CD14-positive monocyte (primary cell): ENCODE results near the gene TFPI. TPM values are rescaled to one million over a fixed set of nuclear protein-coding genes. Genes with fewer than 3 reads are reported as not detected.
A peak's percentile ranks its signal among the peaks of the same experiment; 100 is the strongest.

Experiments
- DNase-seq, 3 donors: peaks; one replicate each; pipeline ENCODE4 v3.0.0-alpha.2; 2011 to 2022
- H2AFZ ChIP-seq: 2 replicates; pipeline ENCODE4 v1.6.0; 2012; ENCODE audit warnings: mild to moderate bottlenecking, low read depth, low read length, inconsistent platforms; ENCODE audit not compliant: insufficient read depth, poor library complexity, severe bottlenecking
- H3K27ac ChIP-seq, 2 donors: 1 replicate in 1 of 2; 2 replicates in 1 of 2; pipeline ENCODE4 v1.5.1; 2012 to 2013; ENCODE audit warnings: low read length in 2 of 2, control low read depth in 1 of 2, inconsistent platforms in 1 of 2, low read depth in 1 of 2, mild to moderate bottlenecking in 1 of 2
- H3K27me3 ChIP-seq, 2 donors: one replicate each; pipeline versions ENCODE4 v1.6.0 to v1.6.1; 2011 to 2013; ENCODE audit warnings: low read length in 2 of 2; ENCODE audit not compliant: control insufficient read depth in 2 of 2, insufficient read depth in 2 of 2
- H3K36me3 ChIP-seq, 2 donors: replicated peaks in 1 of 2; 1 replicate in 1 of 2; 2 replicates in 1 of 2; pipeline versions ENCODE4 v1.5.1 to v1.6.1; 2012 to 2013; ENCODE audit warnings: low read length in 2 of 2, control low read depth in 1 of 2, inconsistent platforms in 1 of 2, mild to moderate bottlenecking in 1 of 2; ENCODE audit not compliant: insufficient read depth in 2 of 2, control insufficient read depth in 1 of 2
- H3K4me1 ChIP-seq, 2 donors: 1 replicate in 1 of 2; 2 replicates in 1 of 2; pipeline versions ENCODE4 v1.5.1 to v1.6.1; 2012 to 2013; ENCODE audit warnings: low read length in 2 of 2, control low read depth in 1 of 2, inconsistent platforms in 1 of 2, mild to moderate bottlenecking in 1 of 2, moderate library complexity in 1 of 2; ENCODE audit not compliant: insufficient read depth in 2 of 2, control insufficient read depth in 1 of 2
- H3K4me2 ChIP-seq: replicated peaks from 2 replicates; pipeline ENCODE3; 2012; ENCODE audit warnings: low read length, moderate library complexity, mild to moderate bottlenecking; ENCODE audit not compliant: poor library complexity, severe bottlenecking; ENCODE audit errors: extremely low read depth
- H3K4me3 ChIP-seq, 3 experiments: fragments of 200-600 bp in 1 of 3; sonication (generic) in 1 of 3; replicated peaks in 1 of 3; 1 replicate in 2 of 3; 2 replicates in 1 of 3; pipeline ENCODE4 v1.5.1; 2011 to 2013; ENCODE audit warnings: low read length in 3 of 3, mild to moderate bottlenecking in 3 of 3, control low read depth in 2 of 3, low read depth in 2 of 3, inconsistent platforms in 1 of 3, moderate library complexity in 1 of 3
- H3K79me2 ChIP-seq: 2 replicates; pipeline ENCODE4 v1.6.0; 2012; ENCODE audit warnings: mild to moderate bottlenecking, control low read depth, inconsistent platforms, low read length, moderate library complexity; ENCODE audit not compliant: insufficient read depth
- H3K9ac ChIP-seq: 2 replicates; pipeline ENCODE4 v1.6.0; 2017; ENCODE audit warnings: low read length, mild to moderate bottlenecking; ENCODE audit not compliant: insufficient read depth, poor library complexity, severe bottlenecking
- H3K9me3 ChIP-seq, 2 donors: replicated peaks in 1 of 2; 1 replicate in 1 of 2; 2 replicates in 1 of 2; pipeline versions ENCODE4 v1.5.1 to v1.6.1; 2012 to 2013; ENCODE audit warnings: low read length in 2 of 2, control low read depth in 1 of 2; ENCODE audit not compliant: control insufficient read depth in 1 of 2, insufficient read depth in 1 of 2
- H4K20me1 ChIP-seq: 2 replicates; pipeline ENCODE4 v1.6.0; 2012; ENCODE audit warnings: mild to moderate bottlenecking, low read length, control low read depth, moderate library complexity; ENCODE audit not compliant: insufficient read depth
- H3K27ac Mint-ChIP-seq, 7 donors: one replicate each; pipeline ENCODE4 v1.8.0; 2020; ENCODE audit warnings: mild to moderate bottlenecking in 7 of 7, mixed read lengths in 7 of 7, moderate library complexity in 6 of 7, inconsistent platforms in 2 of 7
- H3K27me3 Mint-ChIP-seq, 3 donors: one replicate each; pipeline ENCODE4 v1.8.0; 2021 to 2022; ENCODE audit warnings: low read depth in 3 of 3, mild to moderate bottlenecking in 3 of 3, mixed read lengths in 3 of 3, moderate library complexity in 3 of 3, inconsistent platforms in 1 of 3
- H3K36me3 Mint-ChIP-seq, 2 donors: one replicate each; pipeline ENCODE4 v1.8.0; 2020; ENCODE audit warnings: mixed read lengths in 2 of 2, inconsistent platforms in 1 of 2, mild to moderate bottlenecking in 1 of 2
- H3K4me1 Mint-ChIP-seq: one replicate; pipeline ENCODE4 v1.8.0; 2020; ENCODE audit warnings: mild to moderate bottlenecking, mixed read lengths
- H3K4me3 Mint-ChIP-seq, 2 donors: one replicate each; pipeline ENCODE4 v1.8.0; 2020; ENCODE audit warnings: mild to moderate bottlenecking in 2 of 2, mixed read lengths in 2 of 2, moderate library complexity in 1 of 2
- H3K9me3 Mint-ChIP-seq, 7 donors: one replicate each; pipeline ENCODE4 v1.8.0; 2020 to 2022; ENCODE audit warnings: mixed read lengths in 7 of 7, mild to moderate bottlenecking in 6 of 7, moderate library complexity in 6 of 7, inconsistent platforms in 2 of 7
- WGBS: methylation state at CpG from one replicate; pipeline ENCODE4 v1.1.5; 2013; ENCODE audit warnings: missing lambda C conversion rate; ENCODE audit not compliant: insufficient coverage; 5-methylcytosine and 5-hydroxymethylcytosine counted together
- intact Hi-C, 2 donors: fragments of 100-400 bp; cut with micrococcal nuclease; formaldehyde crosslinking; loops; one replicate each; pipeline versions ENCODE4 v1.15.0 to v1.15.1; 2023
- polyA plus RNA-seq, 3 donors: library from polyadenylated mRNA; depleted of rRNA in 1 of 3; unstranded in 2 of 3; stranded (reverse) in 1 of 3; fragments of 300-500 nt in 2 of 3; fragments of >200 nt in 1 of 3; fragmentation: Illumina TruSeq in 2 of 3; gene quantifications; 1 replicate in 2 of 3; 2 replicates in 1 of 3; pipeline ENCODE4 v1.2.3, GENCODE V29; 2012 to 2021
- TF ChIP-seq, protein P1 (sequence below): fragments of 200-600 bp; IDR thresholded peaks from one replicate; pipeline ENCODE4 v1.8.0; 2022; ENCODE audit warnings: antibody characterized with exemption, mild to moderate bottlenecking

The TFPI gene
- polyA plus RNA-seq, 3 donors: 0.46 TPM; not detected in 2

GRCh38 chr2:187509667-187510417 is 44.4 kb downstream of the TFPI start:
- no peak for DNase-seq
- TF ChIP-seq, protein P1, sequence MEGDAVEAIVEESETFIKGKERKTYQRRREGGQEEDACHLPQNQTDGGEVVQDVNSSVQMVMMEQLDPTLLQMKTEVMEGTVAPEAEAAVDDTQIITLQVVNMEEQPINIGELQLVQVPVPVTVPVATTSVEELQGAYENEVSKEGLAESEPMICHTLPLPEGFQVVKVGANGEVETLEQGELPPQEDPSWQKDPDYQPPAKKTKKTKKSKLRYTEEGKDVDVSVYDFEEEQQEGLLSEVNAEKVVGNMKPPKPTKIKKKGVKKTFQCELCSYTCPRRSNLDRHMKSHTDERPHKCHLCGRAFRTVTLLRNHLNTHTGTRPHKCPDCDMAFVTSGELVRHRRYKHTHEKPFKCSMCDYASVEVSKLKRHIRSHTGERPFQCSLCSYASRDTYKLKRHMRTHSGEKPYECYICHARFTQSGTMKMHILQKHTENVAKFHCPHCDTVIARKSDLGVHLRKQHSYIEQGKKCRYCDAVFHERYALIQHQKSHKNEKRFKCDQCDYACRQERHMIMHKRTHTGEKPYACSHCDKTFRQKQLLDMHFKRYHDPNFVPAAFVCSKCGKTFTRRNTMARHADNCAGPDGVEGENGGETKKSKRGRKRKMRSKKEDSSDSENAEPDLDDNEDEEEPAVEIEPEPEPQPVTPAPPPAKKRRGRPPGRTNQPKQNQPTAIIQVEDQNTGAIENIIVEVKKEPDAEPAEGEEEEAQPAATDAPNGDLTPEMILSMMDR: no peak
- Histone ChIP-seq H3K4me1 (peaks cover 0 to 6% of the 10 kb centered on the region in 2 donors), H3K27me3 (no peaks in the 10 kb centered on the region), H3K79me2 (no peaks in the 10 kb centered on the region), H3K4me3 (no peak overlapping the region), H3K27ac (no peak overlapping the region), H3K4me2 (peak overlapping the region; percentile 40), H3K9ac (no peak overlapping the region), H3K9me3 (no peaks in the 10 kb centered on the region), H3K36me3 (no peaks in the 10 kb centered on the region), H2AFZ (no peak overlapping the region), H4K20me1 (no peaks in the 10 kb centered on the region)
- peak overlapping the region in 4 of 7 donors; percentile 1 to 58 (median 45) for H3K27ac Mint-ChIP-seq
- peaks cover 0 to 2% (median 0%) of the 10 kb centered on the region in 3 donors for H3K27me3 Mint-ChIP-seq
- H3K9me3 Mint-ChIP-seq: peaks cover 0 to 12% (median 2%) of the 10 kb centered on the region in 7 donors
- 8% methylated on average over 3 of the region's 4 CpGs for WGBS
- peak overlapping the region in 1 of 2 donors; percentile 47 for H3K4me3 Mint-ChIP-seq
- H3K36me3 Mint-ChIP-seq: no peaks in the 10 kb centered on the region
- intact Hi-C loops: no loop called here
- peaks cover 15% of the 10 kb centered on the region for H3K4me1 Mint-ChIP-seq

GRCh38 chr2:187506416-187506815 is 47.8 kb downstream of the TFPI start:
- Histone ChIP-seq H2AFZ (no peak overlapping the region), H3K27me3 (no peaks in the 10 kb centered on the region), H3K4me3 (no peak overlapping the region), H3K36me3 (no peaks in the 10 kb centered on the region), H3K4me1 (peaks cover 0 to 6% of the 10 kb centered on the region in 2 donors), H3K79me2 (no peaks in the 10 kb centered on the region), H4K20me1 (no peaks in the 10 kb centered on the region), H3K27ac (no peak overlapping the region), H3K4me2 (no peak overlapping the region), H3K9ac (no peak overlapping the region), H3K9me3 (no peaks in the 10 kb centered on the region)
- TF ChIP-seq, protein P1: no peak
- Mint-ChIP-seq H3K27ac (no peak overlapping the region), H3K4me1 (peaks cover 22% of the 10 kb centered on the region), H3K4me3 (no peak overlapping the region), H3K9me3 (peaks cover 0 to 5% (median 0%) of the 10 kb centered on the region in 7 donors), H3K27me3 (peaks cover 0 to 2% (median 0%) of the 10 kb centered on the region in 3 donors), H3K36me3 (no peaks in the 10 kb centered on the region)
- intact Hi-C loops: no loop called here
- DNase-seq: no peak
- WGBS: 100% methylated on average over 2 of the region's 3 CpGs
